Fibroblast of villous mesenchyme (primary cell): Measurements from ENCODE around the gene PRSS22. TPM values are rescaled to one million over a fixed set of nuclear protein-coding genes. Genes with fewer than 3 reads are reported as not detected.

Experiments
- DNase-seq: peaks from one replicate; pipeline ENCODE4 v3.0.0-alpha.2; 2010; ENCODE audit warnings: low read depth
- H3K4me3 ChIP-seq: 2 replicates; pipeline ENCODE4 v1.5.1; 2011; ENCODE audit warnings: low read depth, mild to moderate bottlenecking, low read length
- total RNA-seq: library from RNA; depleted of rRNA; stranded (reverse); fragments of >200 nt; gene quantifications from 2 replicates; pipeline ENCODE4 v1.2.3, GENCODE V29; 2012
- TF ChIP-seq, protein P1 (sequence below): IDR thresholded peaks from 2 replicates; pipeline ENCODE4 v1.5.1; 2012; ENCODE audit warnings: low read depth, mild to moderate bottlenecking, low read length; ENCODE audit not compliant: insufficient read depth

Gene PRSS22
- total RNA-seq, 1 donor, result not detected

DNA sequence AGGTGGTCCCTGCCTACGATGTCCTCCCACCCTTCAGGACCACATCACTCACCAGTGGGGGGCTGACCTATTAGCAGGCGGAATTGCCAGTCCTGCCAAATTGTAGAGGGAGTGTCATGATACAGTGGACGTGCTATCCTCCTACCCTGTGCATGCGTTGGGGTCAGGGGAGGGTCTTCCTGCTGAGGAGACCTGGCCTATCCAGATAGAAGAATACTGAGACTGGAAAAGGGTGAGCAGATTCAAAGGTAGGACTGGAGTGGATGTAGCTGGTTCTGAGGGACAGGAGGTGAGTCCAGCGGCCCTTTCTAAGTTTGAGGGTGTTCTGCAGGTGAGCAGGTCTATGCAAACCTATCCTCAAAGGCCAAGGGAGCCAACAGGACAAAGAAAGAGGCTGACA is 51.7 kb downstream of the PRSS22 start:
- H3K4me3 ChIP-seq, result no peak overlapping the region
- TF ChIP-seq, protein P1, sequence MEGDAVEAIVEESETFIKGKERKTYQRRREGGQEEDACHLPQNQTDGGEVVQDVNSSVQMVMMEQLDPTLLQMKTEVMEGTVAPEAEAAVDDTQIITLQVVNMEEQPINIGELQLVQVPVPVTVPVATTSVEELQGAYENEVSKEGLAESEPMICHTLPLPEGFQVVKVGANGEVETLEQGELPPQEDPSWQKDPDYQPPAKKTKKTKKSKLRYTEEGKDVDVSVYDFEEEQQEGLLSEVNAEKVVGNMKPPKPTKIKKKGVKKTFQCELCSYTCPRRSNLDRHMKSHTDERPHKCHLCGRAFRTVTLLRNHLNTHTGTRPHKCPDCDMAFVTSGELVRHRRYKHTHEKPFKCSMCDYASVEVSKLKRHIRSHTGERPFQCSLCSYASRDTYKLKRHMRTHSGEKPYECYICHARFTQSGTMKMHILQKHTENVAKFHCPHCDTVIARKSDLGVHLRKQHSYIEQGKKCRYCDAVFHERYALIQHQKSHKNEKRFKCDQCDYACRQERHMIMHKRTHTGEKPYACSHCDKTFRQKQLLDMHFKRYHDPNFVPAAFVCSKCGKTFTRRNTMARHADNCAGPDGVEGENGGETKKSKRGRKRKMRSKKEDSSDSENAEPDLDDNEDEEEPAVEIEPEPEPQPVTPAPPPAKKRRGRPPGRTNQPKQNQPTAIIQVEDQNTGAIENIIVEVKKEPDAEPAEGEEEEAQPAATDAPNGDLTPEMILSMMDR, result no peak
- DNase-seq, result no peak

DNA sequence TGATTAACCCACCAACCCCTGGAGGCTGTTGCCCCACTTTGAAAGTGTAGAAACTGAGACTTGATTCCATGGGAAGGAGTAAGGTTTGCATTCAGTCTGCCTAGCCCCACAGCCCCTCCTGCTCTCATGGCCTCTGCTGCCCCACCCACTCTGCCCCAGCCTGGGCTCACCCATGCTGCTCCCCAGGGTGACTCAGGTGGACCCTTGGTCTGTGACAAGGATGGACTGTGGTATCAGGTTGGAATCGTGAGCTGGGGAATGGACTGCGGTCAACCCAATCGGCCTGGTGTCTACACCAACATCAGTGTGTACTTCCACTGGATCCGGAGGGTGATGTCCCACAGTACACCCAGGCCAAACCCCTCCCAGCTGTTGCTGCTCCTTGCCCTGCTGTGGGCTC is 53.2 kb downstream of the PRSS22 start:
- TF ChIP-seq, protein P1, result no peak
- no peak overlapping the region for H3K4me3 ChIP-seq
- DNase-seq, result no peak

DNA sequence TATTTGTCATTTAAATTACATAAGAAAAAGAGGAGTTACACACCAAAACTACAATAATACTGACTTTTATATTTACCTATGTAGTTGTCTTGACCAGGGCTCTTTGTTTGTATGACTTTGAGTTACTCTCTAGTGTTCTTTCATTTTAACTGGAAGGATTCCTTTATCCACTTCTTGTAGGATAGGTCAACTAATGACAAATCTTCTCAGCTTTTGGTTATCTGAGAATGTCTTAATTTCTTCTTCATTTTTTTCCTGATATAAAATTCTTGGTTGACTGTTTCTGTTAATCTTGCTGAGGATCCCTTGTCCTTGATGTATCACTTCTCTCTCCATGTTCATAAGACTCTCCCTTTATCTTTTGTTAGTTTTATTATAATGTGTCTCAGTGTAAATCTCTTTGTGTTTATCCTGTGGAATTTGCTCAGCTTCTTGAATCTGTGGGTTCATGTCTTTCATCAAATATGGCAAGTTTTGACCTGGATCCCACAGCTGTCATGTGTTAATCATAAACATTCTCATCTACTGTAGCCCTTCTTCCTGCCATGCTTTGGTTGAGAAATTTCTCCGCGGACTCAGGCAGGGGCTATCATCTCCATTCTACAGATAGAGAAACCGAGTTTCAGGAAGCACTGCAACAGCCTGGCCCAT is 54.3 kb downstream of the PRSS22 start:
- H3K4me3 ChIP-seq, result no peak overlapping the region
- TF ChIP-seq, protein P1, result no peak
- no peak for DNase-seq

Other genes with a start within 250 kb of the PRSS22 start
- gene KCTD5, start 175.6 kb downstream of the PRSS22 start, total RNA-seq, result 25.0 and 26.4 TPM in 2 replicates
- 0.86 and 0.97 TPM in 2 replicates for gene PRSS27, start 137.9 kb downstream of the PRSS22 start, total RNA-seq
- 51.9 and 62.2 TPM in 2 replicates for gene SRRM2, start 105.5 kb downstream of the PRSS22 start, total RNA-seq
- 203 and 227 TPM in 2 replicates for gene ELOB, start 80.9 kb downstream of the PRSS22 start, total RNA-seq
- gene PRSS33, start 70.6 kb downstream of the PRSS22 start, total RNA-seq, result not detected in 2 replicates
- not detected in 2 replicates for gene PRSS41, start 59.7 kb downstream of the PRSS22 start, total RNA-seq
- gene PRSS21, start 40.9 kb downstream of the PRSS22 start, total RNA-seq, result 0.32 and 0.43 TPM in 2 replicates
- 0.64 and 0.86 TPM in 2 replicates for gene ZG16B, start 27.9 kb downstream of the PRSS22 start, total RNA-seq
- 47.1 and 62.5 TPM in 2 replicates for gene FLYWCH2, start 25.0 kb upstream of the PRSS22 start, total RNA-seq
- gene FLYWCH1, start 53.8 kb upstream of the PRSS22 start, total RNA-seq, result 25.9 and 28.3 TPM in 2 replicates
- under 0.01 TPM in 1 of 2 replicates, not detected in the other for gene KREMEN2, start 106.1 kb upstream of the PRSS22 start, total RNA-seq
- gene PAQR4, start 111.2 kb upstream of the PRSS22 start, total RNA-seq, result 4.3 and 5.2 TPM in 2 replicates
- 6.9 and 8.4 TPM in 2 replicates for gene PKMYT1, start 122.3 kb upstream of the PRSS22 start, total RNA-seq
- gene CLDN9, start 154.8 kb upstream of the PRSS22 start, total RNA-seq, result not detected in 2 replicates
- not detected in 2 replicates for gene CLDN6, start 160.0 kb upstream of the PRSS22 start, total RNA-seq
- 196 and 201 TPM in 2 replicates for gene TNFRSF12A, start 162.2 kb upstream of the PRSS22 start, total RNA-seq
- gene HCFC1R1, start 165.8 kb upstream of the PRSS22 start, total RNA-seq, result 28.1 and 31.9 TPM in 2 replicates
- gene THOC6, start 165.9 kb upstream of the PRSS22 start, total RNA-seq, result 28.1 and 29.6 TPM in 2 replicates
- under 0.01 TPM in 1 of 2 replicates, not detected in the other for gene BICDL2, start 178.8 kb upstream of the PRSS22 start, total RNA-seq
- gene MMP25, start 188.4 kb upstream of the PRSS22 start, total RNA-seq, result under 0.01 TPM in 1 of 2 replicates, not detected in the other
- gene IL32, start 207.5 kb upstream of the PRSS22 start, total RNA-seq, result 12.6 and 25.0 TPM in 2 replicates
- under 0.01 TPM in 1 of 2 replicates, not detected in the other for gene ZSCAN10, start 241.1 kb upstream of the PRSS22 start, total RNA-seq